HEK293 (cell line): Measurements from ENCODE around the gene CTBP2.

ENCODE experiments used
- YY1 ChIP-seq: fragments of 450-650 bp; formaldehyde crosslinking; IDR thresholded peaks from 2 replicates; pipeline ENCODE4 v1.5.1; 2018; ENCODE audit warnings: missing biosample characterization, missing genetic modification characterization
- ZNF148 ChIP-seq: fragments of 450-650 bp; formaldehyde crosslinking; IDR thresholded peaks from 2 replicates; pipeline ENCODE4 v1.5.0; 2017; ENCODE audit warnings: missing biosample characterization, missing genetic modification characterization, borderline replicate concordance
- TF ChIP-seq, protein P1 (sequence below): fragments of 450-650 bp; formaldehyde crosslinking; IDR thresholded peaks from 2 replicates; pipeline ENCODE4 v1.5.1; 2016; ENCODE audit warnings: missing biosample characterization, missing genetic modification characterization

- TF ChIP-seq, protein P1, sequence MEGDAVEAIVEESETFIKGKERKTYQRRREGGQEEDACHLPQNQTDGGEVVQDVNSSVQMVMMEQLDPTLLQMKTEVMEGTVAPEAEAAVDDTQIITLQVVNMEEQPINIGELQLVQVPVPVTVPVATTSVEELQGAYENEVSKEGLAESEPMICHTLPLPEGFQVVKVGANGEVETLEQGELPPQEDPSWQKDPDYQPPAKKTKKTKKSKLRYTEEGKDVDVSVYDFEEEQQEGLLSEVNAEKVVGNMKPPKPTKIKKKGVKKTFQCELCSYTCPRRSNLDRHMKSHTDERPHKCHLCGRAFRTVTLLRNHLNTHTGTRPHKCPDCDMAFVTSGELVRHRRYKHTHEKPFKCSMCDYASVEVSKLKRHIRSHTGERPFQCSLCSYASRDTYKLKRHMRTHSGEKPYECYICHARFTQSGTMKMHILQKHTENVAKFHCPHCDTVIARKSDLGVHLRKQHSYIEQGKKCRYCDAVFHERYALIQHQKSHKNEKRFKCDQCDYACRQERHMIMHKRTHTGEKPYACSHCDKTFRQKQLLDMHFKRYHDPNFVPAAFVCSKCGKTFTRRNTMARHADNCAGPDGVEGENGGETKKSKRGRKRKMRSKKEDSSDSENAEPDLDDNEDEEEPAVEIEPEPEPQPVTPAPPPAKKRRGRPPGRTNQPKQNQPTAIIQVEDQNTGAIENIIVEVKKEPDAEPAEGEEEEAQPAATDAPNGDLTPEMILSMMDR (tag by site-specific recombination), result no peak
- no peak for TF ChIP-seq YY1 (tag by site-specific recombination)
- no peak for TF ChIP-seq ZNF148 (tag by site-specific recombination)
These were observed 166.5 kb downstream of the CTBP2 start for GRCh38 chr10:124993736-124994451.
